BLaER1 treated with 17β-estradiol and CSF1 and Interleukin-3, amounts not matched to agents 10 nM and 100 nM (cell line): Measurements from ENCODE around the gene ERGIC1.
A peak's percentile ranks its signal among the peaks of the same experiment; 100 is the strongest.

Experiments
- H3K27ac ChIP-seq, 11 experiments: shearing (Covaris generic); formaldehyde crosslinking; 2 replicates each; pipeline ENCODE4 v1.8.1; 2022
- H3K27me3 ChIP-seq, 11 experiments: shearing (Covaris generic); formaldehyde crosslinking; 2 replicates each; pipeline ENCODE4 v1.8.1; 2022
- H3K36me3 ChIP-seq, 11 experiments: shearing (Covaris generic); formaldehyde crosslinking; 2 replicates each; pipeline ENCODE4 v1.8.1; 2022
- H3K4me1 ChIP-seq, 10 experiments: shearing (Covaris generic); formaldehyde crosslinking; 2 replicates each; pipeline ENCODE4 v1.8.1; 2022
- H3K4me2 ChIP-seq, 11 experiments: shearing (Covaris generic); formaldehyde crosslinking; 2 replicates each; pipeline ENCODE4 v1.8.1; 2022
- H3K4me3 ChIP-seq, 10 experiments: shearing (Covaris generic); formaldehyde crosslinking; 2 replicates each; pipeline ENCODE4 v1.8.1; 2022
- H3K9ac ChIP-seq, 11 experiments: shearing (Covaris generic); formaldehyde crosslinking; 2 replicates each; pipeline ENCODE4 v1.8.1; 2022
- H3K9me3 ChIP-seq, 11 experiments: shearing (Covaris generic); formaldehyde crosslinking; replicated peaks in 1 of 11; 2 replicates each; pipeline ENCODE4 v1.8.1; 2022
- H4K20me1 ChIP-seq, 11 experiments: shearing (Covaris generic); formaldehyde crosslinking; 2 replicates each; pipeline ENCODE4 v1.8.1; 2022
- Cebpa-rat ChIP-seq, 11 experiments: shearing (Covaris generic); IDR thresholded peaks; 2 replicates each; pipeline ENCODE4 v1.8.1; 2022

ERGIC1 gene

GRCh38 chr5:172921906-172922305 is 87.9 kb downstream of the ERGIC1 start:
- H3K9ac ChIP-seq, result no peak overlapping the region
- H3K36me3 ChIP-seq, result peaks cover 27 to 96% (median 84%) of the 10 kb centered on the region in 11 experiments
- no peak for TF ChIP-seq Cebpa-rat (IDR thresholded peaks at IDR 0.05)
- no peak overlapping the region for H3K4me3 ChIP-seq
- peaks cover 0 to 32% (median 0%) of the 10 kb centered on the region in 11 experiments; a peak in 3 of 22 replicates for H4K20me1 ChIP-seq
- H3K27me3 ChIP-seq, result no peaks in the 10 kb centered on the region
- no peaks in the 10 kb centered on the region for H3K9me3 ChIP-seq
- peaks cover 15 to 55% (median 42%) of the 10 kb centered on the region in 10 experiments for H3K4me1 ChIP-seq
- H3K4me2 ChIP-seq, result no peak overlapping the region
- no peak overlapping the region; a peak in 1 of 22 replicates for H3K27ac ChIP-seq

GRCh38 chr5:172923539-172923938 is 89.5 kb downstream of the ERGIC1 start:
- Histone ChIP-seq H3K27ac (peak overlapping the region in 3 of 11 experiments; percentile 17 to 30 (median 19); a peak in 2 of 22 replicates), H3K4me3 (no peak overlapping the region), H3K36me3 (peaks cover 27 to 96% (median 91%) of the 10 kb centered on the region in 11 experiments), H3K4me1 (peaks cover 5 to 38% (median 25%) of the 10 kb centered on the region in 10 experiments), H3K4me2 (no peak overlapping the region), H4K20me1 (peaks cover 0 to 17% (median 0%) of the 10 kb centered on the region in 11 experiments; a peak in 4 of 22 replicates), H3K9ac (no peak overlapping the region), H3K9me3 (no peaks in the 10 kb centered on the region), H3K27me3 (no peaks in the 10 kb centered on the region)
- TF ChIP-seq Cebpa-rat (IDR thresholded peaks at IDR 0.05), result no peak

- Histone ChIP-seq H4K20me1 (peaks cover 0 to 4% (median 0%) of the 10 kb centered on the region in 11 experiments; a peak in 2 of 22 replicates), H3K4me1 (peaks cover 0 to 26% (median 18%) of the 10 kb centered on the region in 10 experiments; a peak in 18 of 20 replicates), H3K9ac (no peak overlapping the region; a peak in 2 of 22 replicates), H3K4me2 (peak overlapping the region in 2 of 11 experiments; percentile 1 to 10; a peak in 1 of 22 replicates), H3K27ac (peak overlapping the region in 2 of 11 experiments; percentile 9 to 25; a peak in 2 of 22 replicates), H3K4me3 (no peak overlapping the region), H3K9me3 (no peaks in the 10 kb centered on the region), H3K36me3 (peaks cover 22 to 86% (median 76%) of the 10 kb centered on the region in 11 experiments; a peak in 21 of 22 replicates), H3K27me3 (no peaks in the 10 kb centered on the region)
- no peak for TF ChIP-seq Cebpa-rat (IDR thresholded peaks at IDR 0.05)
Observed at GRCh38 chr5:172925336-172925948, 91.4 kb downstream of the ERGIC1 start.

- Histone ChIP-seq H3K36me3 (peaks cover 22 to 80% (median 69%) of the 10 kb centered on the region in 11 experiments; a peak in 21 of 22 replicates), H3K4me2 (no peak overlapping the region)
- no peak for TF ChIP-seq Cebpa-rat (IDR thresholded peaks at IDR 0.05)
Observed at GRCh38 chr5:172926008-172926523, 92.0 kb downstream of the ERGIC1 start.

GRCh38 chr5:172926796-172927195 is 92.7 kb downstream of the ERGIC1 start:
- H4K20me1 ChIP-seq, result peaks cover 0 to 5% (median 0%) of the 10 kb centered on the region in 11 experiments; a peak in 2 of 22 replicates
- no peak overlapping the region for H3K4me2 ChIP-seq
- no peak overlapping the region for H3K9ac ChIP-seq
- no peak overlapping the region for H3K27ac ChIP-seq
- peaks cover 22 to 73% (median 62%) of the 10 kb centered on the region in 11 experiments; a peak in 21 of 22 replicates for H3K36me3 ChIP-seq
- no peaks in the 10 kb centered on the region for H3K9me3 ChIP-seq
- peaks cover 13 to 39% (median 29%) of the 10 kb centered on the region in 10 experiments for H3K4me1 ChIP-seq
- H3K4me3 ChIP-seq, result no peak overlapping the region
- H3K27me3 ChIP-seq, result no peaks in the 10 kb centered on the region
- no peak for TF ChIP-seq Cebpa-rat (IDR thresholded peaks at IDR 0.05)

More at GRCh38 chr5:172926008-172926523, 92.0 kb downstream of the ERGIC1 start:
- Histone ChIP-seq H4K20me1 (peaks cover 0 to 6% (median 0%) of the 10 kb centered on the region in 11 experiments; a peak in 2 of 22 replicates), H3K9ac (no peak overlapping the region), H3K4me1 (peaks cover 6 to 31% (median 22%) of the 10 kb centered on the region in 10 experiments), H3K4me3 (no peak overlapping the region), H3K27me3 (no peaks in the 10 kb centered on the region), H3K27ac (peak overlapping the region in 1 of 11 experiments; percentile 25; a peak in 1 of 22 replicates), H3K9me3 (no peaks in the 10 kb centered on the region)

- Histone ChIP-seq H3K4me3 (no peak overlapping the region), H3K4me2 (no peak overlapping the region), H3K4me1 (peaks cover 19 to 56% (median 38%) of the 10 kb centered on the region in 10 experiments), H3K36me3 (peaks cover 19 to 71% (median 58%) of the 10 kb centered on the region in 11 experiments; a peak in 20 of 22 replicates), H3K27me3 (no peaks in the 10 kb centered on the region), H3K9me3 (no peaks in the 10 kb centered on the region), H3K9ac (no peak overlapping the region), H3K27ac (peak overlapping the region in 4 of 11 experiments; percentile 45 to 86 (median 80); a peak in 7 of 22 replicates), H4K20me1 (peaks cover 0 to 5% (median 0%) of the 10 kb centered on the region in 11 experiments; a peak in 2 of 22 replicates)
- no peak for TF ChIP-seq Cebpa-rat (IDR thresholded peaks at IDR 0.05)
Observed at GRCh38 chr5:172929371-172929838, 95.4 kb downstream of the ERGIC1 start.

GRCh38 chr5:172931001-172931536 is 97.0 kb downstream of the ERGIC1 start:
- Histone ChIP-seq H3K9me3 (no peaks in the 10 kb centered on the region), H3K27me3 (no peaks in the 10 kb centered on the region), H3K27ac (peak overlapping the region in 9 of 11 experiments; percentile 43 to 87 (median 73); a peak in 18 of 22 replicates), H3K4me2 (peak overlapping the region; percentile 3 to 87 (median 73)), H3K4me3 (peak overlapping the region in 2 of 10 experiments; percentile 8 to 35; a peak in 1 of 20 replicates), H3K9ac (peak overlapping the region in 9 of 11 experiments; percentile 8 to 75 (median 47); a peak in 17 of 22 replicates), H3K36me3 (peaks cover 27 to 73% (median 62%) of the 10 kb centered on the region in 11 experiments), H4K20me1 (peaks cover 0 to 5% (median 0%) of the 10 kb centered on the region in 11 experiments; a peak in 2 of 22 replicates), H3K4me1 (peaks cover 20 to 62% (median 40%) of the 10 kb centered on the region in 10 experiments)
- peak in 4 of 11 experiments; percentile 53 to 91 (median 74); a peak in 7 of 22 replicates for TF ChIP-seq Cebpa-rat (IDR thresholded peaks at IDR 0.05)

- no peak for TF ChIP-seq Cebpa-rat (IDR thresholded peaks at IDR 0.05)
- no peaks in the 10 kb centered on the region for H3K27me3 ChIP-seq
- H3K9me3 ChIP-seq, result no peaks in the 10 kb centered on the region
- H4K20me1 ChIP-seq, result peaks cover 0 to 5% (median 0%) of the 10 kb centered on the region in 11 experiments; a peak in 2 of 22 replicates
- H3K4me3 ChIP-seq, result no peak overlapping the region
- H3K4me1 ChIP-seq, result peaks cover 29 to 76% (median 54%) of the 10 kb centered on the region in 10 experiments
- H3K9ac ChIP-seq, result peak overlapping the region in 6 of 11 experiments; percentile 40 to 75 (median 66); a peak in 10 of 22 replicates
- peaks cover 16 to 73% (median 59%) of the 10 kb centered on the region in 11 experiments; a peak in 21 of 22 replicates for H3K36me3 ChIP-seq
- H3K4me2 ChIP-seq, result peak overlapping the region; percentile 57 to 87 (median 73); a peak in 21 of 22 replicates
- peak overlapping the region in 8 of 11 experiments; percentile 1 to 87 (median 76); a peak in 14 of 22 replicates for H3K27ac ChIP-seq
Observed at GRCh38 chr5:172932313-172933017, 98.4 kb downstream of the ERGIC1 start.
